Small intestine (tissue), 7 donors: ENCODE results near the gene VPS13D. TPM values are rescaled to one million over a fixed set of nuclear protein-coding genes. Genes with fewer than 3 reads are reported as not detected.
A peak's percentile ranks its signal among the peaks of the same experiment; 100 is the strongest.
"Not testable (repeated sequence)": the region's sequence is repeated elsewhere in the genome, so short reads cannot be mapped to it uniquely, and the experiment has no call there.

Source experiments
- DNase-seq, 2 donors: peaks; one replicate each; pipeline versions ENCODE4 v3.0.0 to v3.0.0-alpha.2; 2013
- FAIRE-seq: peaks from 2 replicates; lab custom pipeline; 2012; peaks lifted over from hg19 to GRCh38; lab: Jason Lieb, UNC
- H3K27ac ChIP-seq, 3 donors: one replicate each; pipeline ENCODE4 v1.5.1; 2013; ENCODE audit warnings: low read length in 2 of 3, mild to moderate bottlenecking in 2 of 3, control low read depth in 1 of 3, inconsistent platforms in 1 of 3, low read depth in 1 of 3, moderate library complexity in 1 of 3
- H3K27me3 ChIP-seq, 3 donors: one replicate each; pipeline ENCODE4 v1.6.1; 2013; ENCODE audit warnings: low read length in 3 of 3, inconsistent platforms in 1 of 3; ENCODE audit not compliant: control insufficient read depth in 3 of 3, insufficient read depth in 3 of 3
- H3K36me3 ChIP-seq, 3 donors: one replicate each; pipeline ENCODE4 v1.6.1; 2013; ENCODE audit warnings: low read length in 3 of 3, inconsistent platforms in 1 of 3, low read depth in 1 of 3, mild to moderate bottlenecking in 1 of 3, moderate library complexity in 1 of 3; ENCODE audit not compliant: control insufficient read depth in 3 of 3, insufficient read depth in 2 of 3
- H3K4me1 ChIP-seq, 3 donors: one replicate each; pipeline ENCODE4 v1.6.1; 2013; ENCODE audit warnings: low read length in 2 of 3, inconsistent platforms in 1 of 3, low read depth in 1 of 3, mild to moderate bottlenecking in 1 of 3, moderate library complexity in 1 of 3; ENCODE audit not compliant: control insufficient read depth in 3 of 3, insufficient read depth in 2 of 3
- H3K4me3 ChIP-seq, 3 donors: one replicate each; pipeline ENCODE4 v1.5.1; 2013; ENCODE audit warnings: low read length in 3 of 3, control low read depth in 1 of 3, inconsistent platforms in 1 of 3, low read depth in 1 of 3, mild to moderate bottlenecking in 1 of 3, moderate library complexity in 1 of 3
- H3K9me3 ChIP-seq, 2 donors: one replicate each; pipeline ENCODE4 v1.6.1; 2013; ENCODE audit warnings: low read depth in 1 of 2, low read length in 1 of 2; ENCODE audit not compliant: control insufficient read depth in 2 of 2, insufficient read depth in 1 of 2
- WGBS, 3 donors: extraction: QIAGEN DNeasy Blood & Tissue Kit; methylation state at CpG; one replicate each; pipeline ENCODE4 v1.1.7; 2013; 5-methylcytosine and 5-hydroxymethylcytosine counted together
- polyA plus RNA-seq, 4 donors: library from polyadenylated mRNA; stranded (reverse) in 3 of 4; unstranded in 1 of 4; fragments of 200-250 nt in 3 of 4; fragments of 120-200 nt in 1 of 4; gene quantifications; one replicate each; pipeline versions ENCODE4 v1.2.1 to v1.2.3, GENCODE V29; 2013
- donor health status: healthy with polysubstance abuse.
- donor health status: control.
- donor health status: control.
- donor health status: Bipolar disorder and iron deficiency.
- donor health status: healthy.

VPS13D gene
- polyA plus RNA-seq, 4 donors: 15.9 to 21.5 (median 17.7) TPM

- FAIRE-seq: no peak
- Histone ChIP-seq H3K9me3 (no peaks in the 10 kb centered on the region), H3K27me3 (no peaks in the 10 kb centered on the region), H3K4me1 (peaks cover 0 to 18% (median 5%) of the 10 kb centered on the region in 3 donors), H3K27ac (peak overlapping the region in 2 of 3 donors; percentile 52 to 56), H3K36me3 (peaks cover 6 to 27% (median 9%) of the 10 kb centered on the region in 3 donors), H3K4me3 (no peak overlapping the region)
- 71 to 98% (median 83%) methylated on average over 5 of the region's 5 CpGs for WGBS, 3 donors
- DNase-seq: no peak
Observed at GRCh38 chr1:12464598-12465056, 234.8 kb downstream of the VPS13D start.

GRCh38 chr1:12465126-12465525 lies 235.3 kb downstream of the VPS13D start:
- 72 to 80% (median 76%) methylated on average over 3 of the region's 3 CpGs for WGBS, 3 donors
- Histone ChIP-seq H3K9me3 (no peaks in the 10 kb centered on the region), H3K27me3 (no peaks in the 10 kb centered on the region), H3K4me3 (no peak overlapping the region), H3K36me3 (peaks cover 4 to 22% (median 9%) of the 10 kb centered on the region in 3 donors), H3K4me1 (peaks cover 0 to 23% (median 5%) of the 10 kb centered on the region in 3 donors), H3K27ac (peak overlapping the region in 2 of 3 donors; percentile 52 to 56)
- DNase-seq (no peak), FAIRE-seq (no peak)

DNA sequence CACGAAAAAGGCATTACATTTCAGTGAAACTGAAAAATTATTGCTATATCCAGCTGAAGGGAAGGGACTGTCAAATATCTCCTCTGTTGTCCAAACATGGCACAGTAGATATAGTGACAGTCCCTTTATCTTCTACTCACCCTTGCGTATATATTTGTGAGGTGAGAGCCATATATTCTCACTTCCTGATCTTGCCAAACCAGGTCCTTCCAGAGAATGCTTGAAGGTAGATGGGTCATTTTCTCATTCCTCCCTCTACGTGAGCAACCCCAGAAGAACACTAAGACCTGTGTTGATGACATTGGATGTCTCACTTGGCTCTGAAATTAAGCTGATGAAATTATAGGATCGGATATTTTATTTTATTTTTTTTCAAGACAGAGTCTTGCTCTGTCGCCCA lies 237.0 kb downstream of the VPS13D start:
- H3K4me3 ChIP-seq: no peak overlapping the region
- peaks cover 0 to 25% (median 3%) of the 10 kb centered on the region in 3 donors for H3K4me1 ChIP-seq
- FAIRE-seq (no peak), DNase-seq (no peak)
- H3K9me3 ChIP-seq: no peaks in the 10 kb centered on the region
- no peak overlapping the region for H3K27ac ChIP-seq
- H3K27me3 ChIP-seq: no peaks in the 10 kb centered on the region
- WGBS, 3 donors: 97 to 98% (median 97%) methylated on average over 5 of the region's 5 CpGs
- peaks cover 3 to 18% (median 5%) of the 10 kb centered on the region in 3 donors for H3K36me3 ChIP-seq

DNA sequence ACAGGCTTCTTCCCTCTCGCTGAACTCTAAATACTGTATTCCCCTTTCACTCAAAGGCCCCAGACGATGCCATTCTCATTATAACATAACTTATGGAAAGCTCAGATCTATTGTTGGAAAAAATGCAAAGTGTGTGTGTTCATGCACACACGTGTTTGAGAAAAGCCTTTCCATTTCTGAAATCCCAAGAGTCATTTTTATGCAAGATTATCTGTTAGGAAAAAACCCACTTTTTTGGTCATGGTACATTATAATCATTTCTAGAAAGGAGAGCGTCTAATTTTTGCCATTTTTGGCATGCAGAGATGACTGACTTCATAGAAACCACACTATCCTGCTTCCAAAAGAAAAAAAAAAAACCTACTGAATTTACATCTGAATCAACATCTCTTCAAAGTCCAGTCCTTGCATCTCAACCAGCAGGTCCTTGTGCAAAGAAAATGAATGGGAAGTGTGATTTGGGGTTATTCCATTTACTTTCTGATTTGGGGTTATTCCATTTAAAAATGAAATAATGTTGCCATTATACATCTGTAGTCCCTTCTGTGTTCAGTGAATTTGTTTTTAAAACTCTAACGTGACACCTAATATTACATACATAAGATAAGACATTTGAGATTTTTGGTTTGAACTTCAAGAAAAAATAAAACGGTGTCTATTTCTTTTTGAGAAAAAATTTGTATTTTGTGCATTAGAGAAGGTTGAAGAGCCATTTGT lies 237.9 kb downstream of the VPS13D start:
- FAIRE-seq (no peak), DNase-seq (no peak)
- H3K27me3 ChIP-seq: no peaks in the 10 kb centered on the region
- no peaks in the 10 kb centered on the region for H3K9me3 ChIP-seq
- no peak overlapping the region for H3K27ac ChIP-seq
- H3K4me3 ChIP-seq: no peak overlapping the region
- H3K4me1 ChIP-seq: peaks cover 0 to 29% (median 8%) of the 10 kb centered on the region in 3 donors
- H3K36me3 ChIP-seq: peaks cover 3 to 13% (median 5%) of the 10 kb centered on the region in 3 donors
- WGBS, 3 donors: 88 to 95% (median 91%) methylated on average over 6 of the region's 6 CpGs

DNA sequence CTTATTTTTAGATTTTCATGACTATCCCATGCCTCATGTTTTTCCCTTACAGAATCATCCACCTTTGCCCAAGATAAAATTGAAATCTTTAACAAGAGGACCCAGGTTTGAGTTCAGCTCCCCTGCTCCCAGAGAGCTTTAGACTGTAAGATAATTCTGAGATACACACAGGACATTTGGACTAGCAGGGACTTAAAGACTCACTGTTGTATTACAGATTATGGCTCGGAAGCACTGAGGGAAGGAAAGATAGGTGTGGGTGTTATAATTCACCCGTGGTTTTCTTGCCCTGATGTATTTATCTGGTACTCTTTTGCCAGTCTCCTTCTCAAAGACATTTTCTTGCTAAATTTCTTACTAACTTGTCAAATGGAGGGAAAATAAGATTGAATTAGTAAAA lies 238.5 kb downstream of the VPS13D start:
- peaks cover 5 to 34% (median 8%) of the 10 kb centered on the region in 3 donors for H3K4me1 ChIP-seq
- H3K36me3 ChIP-seq: peaks cover 0 to 12% (median 5%) of the 10 kb centered on the region in 3 donors
- no peak overlapping the region for H3K27ac ChIP-seq
- H3K27me3 ChIP-seq: no peaks in the 10 kb centered on the region
- H3K4me3 ChIP-seq: no peak overlapping the region
- no peak for FAIRE-seq
- 78 to 90% (median 90%) methylated on average over 2 of the region's 2 CpGs for WGBS, 3 donors
- H3K9me3 ChIP-seq: no peaks in the 10 kb centered on the region
- DNase-seq: no peak

DNA sequence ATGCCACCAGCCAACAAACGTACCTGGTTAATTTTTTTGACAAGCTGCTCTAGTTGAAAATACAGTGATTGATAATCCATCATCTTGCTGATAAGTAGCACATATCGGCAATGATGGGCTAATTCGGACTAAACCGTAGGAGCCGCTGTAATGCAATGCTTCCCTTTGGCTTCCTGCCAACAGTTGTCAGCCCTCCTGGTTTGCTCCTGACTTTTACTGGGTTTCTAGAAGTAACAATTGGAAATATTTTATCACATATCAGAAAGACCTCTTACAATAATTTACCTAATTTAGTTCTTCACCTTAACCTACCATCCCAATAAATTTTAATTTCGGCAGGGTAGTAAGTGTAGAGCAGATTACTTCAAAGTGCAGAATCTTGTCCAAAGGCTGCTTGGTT lies 239.7 kb downstream of the VPS13D start:
- FAIRE-seq: no peak
- Histone ChIP-seq H3K4me1 (peaks cover 5 to 40% (median 11%) of the 10 kb centered on the region in 3 donors), H3K4me3 (no peak overlapping the region), H3K27ac (no peak overlapping the region), H3K27me3 (no peaks in the 10 kb centered on the region), H3K9me3 (peaks cover 0 to 8% of the 10 kb centered on the region in 2 donors), H3K36me3 (peaks cover 0 to 8% (median 5%) of the 10 kb centered on the region in 3 donors)
- DNase-seq: peak in 1 of 2 donors; percentile 68
- 13 to 63% (median 48%) methylated on average over 6 of the region's 6 CpGs for WGBS, 3 donors

DNA sequence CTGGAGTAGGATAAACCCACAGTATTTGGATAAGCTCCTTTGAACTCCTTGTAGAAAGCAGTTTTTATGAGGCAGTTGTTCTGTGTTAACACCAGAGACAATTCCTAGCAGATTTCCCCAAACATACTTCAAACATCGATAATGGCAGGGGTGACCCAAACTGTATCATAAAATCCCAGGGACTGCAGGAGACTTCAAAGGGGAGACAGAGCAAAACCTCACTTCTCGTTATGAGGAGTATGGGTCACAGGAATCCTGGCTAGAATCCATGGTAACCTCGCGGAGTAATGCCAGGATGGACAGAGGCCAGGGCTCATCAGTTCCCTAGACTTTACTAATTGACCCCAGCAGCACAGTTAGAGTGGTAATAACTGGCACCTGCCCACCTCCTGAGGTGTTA lies 240.2 kb downstream of the VPS13D start:
- 33 to 59% (median 44%) methylated on average over 4 of the region's 4 CpGs for WGBS, 3 donors
- H3K9me3 ChIP-seq: peaks cover 0 to 8% of the 10 kb centered on the region in 2 donors
- no peaks in the 10 kb centered on the region for H3K27me3 ChIP-seq
- H3K4me3 ChIP-seq: no peak overlapping the region
- DNase-seq (no peak), FAIRE-seq (no peak)
- H3K36me3 ChIP-seq: peaks cover 0 to 5% (median 4%) of the 10 kb centered on the region in 3 donors
- no peak overlapping the region for H3K27ac ChIP-seq
- H3K4me1 ChIP-seq: peaks cover 6 to 38% (median 9%) of the 10 kb centered on the region in 3 donors

- 92 to 94% (median 94%) methylated on average over 3 of the region's 3 CpGs for WGBS, 3 donors
- H3K9me3 ChIP-seq, DNase-seq, H3K36me3 ChIP-seq, H3K4me3 ChIP-seq, H3K27me3 ChIP-seq, H3K27ac ChIP-seq, FAIRE-seq: not testable (repeated sequence)
- H3K4me1 ChIP-seq: peaks cover 12 to 45% (median 16%) of the 10 kb centered on the region in 3 donors
Observed at GRCh38 chr1:12470916-12471315, 241.1 kb downstream of the VPS13D start.
